ENCODE data around the gene CAPZA2.

The CAPZA2 gene

GRCh38 chr7:116834815-116835504 lies 27.4 kb upstream of the CAPZA2 start:
- H3K27ac ChIP-seq (ENCODE audit: poor library complexity, severe bottlenecking): no peak overlapping the region
- no peaks in the 10 kb centered on the region for H3K36me3 ChIP-seq (ENCODE audit: low read depth)
- peaks cover 7% of the 10 kb centered on the region for H3K4me1 ChIP-seq (ENCODE audit: insufficient read depth, poor library complexity, severe bottlenecking)
- H3K4me3 ChIP-seq (ENCODE audit: severe bottlenecking): no peak overlapping the region
- ATAC-seq (ENCODE audit: low read depth) (peak; percentile 75; the same call in 2 of the 3 replicates), DNase-seq (ENCODE audit: low spot score) (no peak)
- no peaks in the 10 kb centered on the region for H3K27me3 ChIP-seq (ENCODE audit: insufficient read depth, poor library complexity, severe bottlenecking)
- H3K9me3 ChIP-seq (ENCODE audit: severe bottlenecking): no peaks in the 10 kb centered on the region
- TF ChIP-seq CTCF (IDR thresholded peaks at IDR 0.05; ENCODE audit: poor library complexity, severe bottlenecking): no peak

- DNase-seq (ENCODE audit: low spot score): no peak
- no peaks in the 10 kb centered on the region for H3K36me3 ChIP-seq (ENCODE audit: low read depth)
- no peaks in the 10 kb centered on the region for H3K27me3 ChIP-seq (ENCODE audit: insufficient read depth, poor library complexity, severe bottlenecking)
- H3K4me1 ChIP-seq (ENCODE audit: insufficient read depth, poor library complexity, severe bottlenecking): peaks cover 7% of the 10 kb centered on the region
- no peak for ATAC-seq (ENCODE audit: low read depth)
- H3K4me3 ChIP-seq (ENCODE audit: severe bottlenecking): no peak overlapping the region
- no peak for TF ChIP-seq CTCF (IDR thresholded peaks at IDR 0.05; ENCODE audit: poor library complexity, severe bottlenecking)
- H3K27ac ChIP-seq (ENCODE audit: poor library complexity, severe bottlenecking): no peak overlapping the region
- no peaks in the 10 kb centered on the region for H3K9me3 ChIP-seq (ENCODE audit: severe bottlenecking)
These were observed 26.3 kb upstream of the CAPZA2 start for GRCh38 chr7:116836048-116836447.

GRCh38 chr7:116836911-116837310 lies 25.5 kb upstream of the CAPZA2 start:
- ATAC-seq (ENCODE audit: low read depth) (peak; percentile 94), DNase-seq (ENCODE audit: low spot score) (no peak)
- H3K27me3 ChIP-seq (ENCODE audit: insufficient read depth, poor library complexity, severe bottlenecking): no peaks in the 10 kb centered on the region
- H3K36me3 ChIP-seq (ENCODE audit: low read depth): no peaks in the 10 kb centered on the region
- no peak overlapping the region for H3K27ac ChIP-seq (ENCODE audit: poor library complexity, severe bottlenecking)
- TF ChIP-seq CTCF (IDR thresholded peaks at IDR 0.05; ENCODE audit: poor library complexity, severe bottlenecking): no peak
- H3K9me3 ChIP-seq (ENCODE audit: severe bottlenecking): no peaks in the 10 kb centered on the region
- peaks cover 7% of the 10 kb centered on the region for H3K4me1 ChIP-seq (ENCODE audit: insufficient read depth, poor library complexity, severe bottlenecking)
- no peak overlapping the region for H3K4me3 ChIP-seq (ENCODE audit: severe bottlenecking)

- H3K27ac ChIP-seq (ENCODE audit: poor library complexity, severe bottlenecking): no peak overlapping the region
- no peak for DNase-seq (ENCODE audit: low spot score)
- TF ChIP-seq CTCF (IDR thresholded peaks at IDR 0.05; ENCODE audit: poor library complexity, severe bottlenecking): no peak
- peaks cover 7% of the 10 kb centered on the region for H3K4me1 ChIP-seq (ENCODE audit: insufficient read depth, poor library complexity, severe bottlenecking)
- no peak overlapping the region for H3K4me3 ChIP-seq (ENCODE audit: severe bottlenecking)
- H3K27me3 ChIP-seq (ENCODE audit: insufficient read depth, poor library complexity, severe bottlenecking): no peaks in the 10 kb centered on the region
- ATAC-seq (ENCODE audit: low read depth): no peak
- H3K9me3 ChIP-seq (ENCODE audit: severe bottlenecking): no peaks in the 10 kb centered on the region
- no peaks in the 10 kb centered on the region for H3K36me3 ChIP-seq (ENCODE audit: low read depth)
These were observed 24.8 kb upstream of the CAPZA2 start for GRCh38 chr7:116837586-116837985.

GRCh38 chr7:116840256-116840655 lies 22.1 kb upstream of the CAPZA2 start:
- H3K27me3 ChIP-seq (ENCODE audit: insufficient read depth, poor library complexity, severe bottlenecking): no peaks in the 10 kb centered on the region
- ATAC-seq (ENCODE audit: low read depth) (no peak), DNase-seq (ENCODE audit: low spot score) (no peak)
- H3K9me3 ChIP-seq (ENCODE audit: severe bottlenecking): no peaks in the 10 kb centered on the region
- H3K4me3 ChIP-seq (ENCODE audit: severe bottlenecking): no peak overlapping the region
- H3K36me3 ChIP-seq (ENCODE audit: low read depth): no peaks in the 10 kb centered on the region
- TF ChIP-seq CTCF (IDR thresholded peaks at IDR 0.05; ENCODE audit: poor library complexity, severe bottlenecking): no peak
- H3K4me1 ChIP-seq (ENCODE audit: insufficient read depth, poor library complexity, severe bottlenecking): peaks cover 7% of the 10 kb centered on the region
- no peak overlapping the region for H3K27ac ChIP-seq (ENCODE audit: poor library complexity, severe bottlenecking)

Data from RWPE2 (cell line).